ENCODE data around the gene KNDC1.

- TF ChIP-seq POLR2A (IDR thresholded peaks at IDR 0.05), result no peak
- no peak for TF ChIP-seq CTCF (IDR thresholded peaks at IDR 0.05)
- TF ChIP-seq EP300 (IDR thresholded peaks at IDR 0.05), result no peak
These were observed 109.3 kb downstream of the KNDC1 start for GRCh38 chr10:133269367-133269766.
